ENCODE results near the gene USP35.

DNA sequence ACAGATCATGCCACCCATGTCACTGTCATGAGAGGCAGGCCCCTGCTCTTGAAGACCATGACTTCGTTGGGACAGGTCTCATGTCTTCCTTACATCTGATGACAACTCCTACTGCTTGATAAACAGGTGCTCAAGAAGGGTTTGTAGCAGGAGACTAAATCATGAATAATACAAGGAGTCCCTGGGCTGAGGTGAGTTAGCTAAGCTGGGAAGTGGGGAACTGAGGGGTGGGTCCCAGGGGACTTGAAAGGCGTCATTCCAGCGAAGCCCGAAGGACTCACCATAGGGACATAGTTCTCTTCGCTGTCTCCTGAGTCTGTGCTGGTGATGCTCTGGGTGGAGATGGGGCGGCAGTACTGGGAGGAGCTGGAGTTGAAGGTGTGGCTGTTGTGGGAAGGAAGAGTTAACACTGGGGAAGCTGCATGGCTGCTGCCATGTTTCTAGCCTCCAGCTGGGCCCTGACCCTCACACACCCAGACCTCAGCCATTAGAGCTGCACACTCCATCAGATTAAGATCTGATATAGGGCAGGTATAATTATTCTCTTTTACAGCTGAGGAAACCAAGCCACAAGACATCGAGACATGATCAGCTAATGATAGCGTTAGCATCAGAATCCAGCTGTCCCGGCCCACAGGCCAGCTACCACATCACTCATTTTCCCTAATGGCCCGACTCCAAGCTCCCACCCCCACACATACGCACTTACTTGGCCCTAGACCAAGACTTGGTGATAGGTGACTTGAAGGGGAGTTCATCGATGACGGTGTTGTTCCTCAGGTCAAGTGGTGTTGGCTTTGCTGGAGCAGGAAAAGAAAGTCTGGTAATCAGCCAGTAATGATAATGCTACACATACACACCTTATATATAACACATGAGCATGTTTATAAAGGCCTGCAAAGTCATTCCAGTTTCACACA is 32.9 kb downstream of the USP35 start:
- TF ChIP-seq TAF1 (IDR thresholded peaks at IDR 0.05; ENCODE audit: low read depth): no peak
- no peak for TF ChIP-seq REST (IDR thresholded peaks at IDR 0.05; ENCODE audit: low read depth)
- no peak for TF ChIP-seq EP300 (IDR thresholded peaks at IDR 0.05; ENCODE audit: borderline replicate concordance)
- TF ChIP-seq TCF12 (IDR thresholded peaks at IDR 0.05; ENCODE audit: low read depth): no peak
- TF ChIP-seq EGR1 (IDR thresholded peaks at IDR 0.05): no peak
- TF ChIP-seq TEAD4 (IDR thresholded peaks at IDR 0.05): no peak
- TF ChIP-seq RAD21 (IDR thresholded peaks at IDR 0.05; ENCODE audit: low read depth): no peak
- TF ChIP-seq MAX (IDR thresholded peaks at IDR 0.05): no peak
- TF ChIP-seq NFIC (IDR thresholded peaks at IDR 0.05): no peak
- TF ChIP-seq CEBPB (IDR thresholded peaks at IDR 0.05): no peak
